Posterior cingulate gyrus (tissue), 11 donors: ENCODE measurements around the gene TP53TG5.
A peak's percentile ranks its signal among the peaks of the same experiment; 100 is the strongest.
"Not testable (repeated sequence)": the region's sequence is repeated elsewhere in the genome, so short reads cannot be mapped to it uniquely, and the experiment has no call there.

Source experiments
- DNase-seq, 10 donors: peaks; one replicate each; pipeline versions ENCODE4 v3.0.0 to v3.0.0-alpha.2; 2020 to 2021; ENCODE audit warnings: mixed read lengths in 3 of 10
- intact Hi-C: fragments of 100-400 bp; cut with DNase I; formaldehyde crosslinking; loops from one replicate; pipeline ENCODE4 v1.15.1; 2023

The TP53TG5 gene

DNA sequence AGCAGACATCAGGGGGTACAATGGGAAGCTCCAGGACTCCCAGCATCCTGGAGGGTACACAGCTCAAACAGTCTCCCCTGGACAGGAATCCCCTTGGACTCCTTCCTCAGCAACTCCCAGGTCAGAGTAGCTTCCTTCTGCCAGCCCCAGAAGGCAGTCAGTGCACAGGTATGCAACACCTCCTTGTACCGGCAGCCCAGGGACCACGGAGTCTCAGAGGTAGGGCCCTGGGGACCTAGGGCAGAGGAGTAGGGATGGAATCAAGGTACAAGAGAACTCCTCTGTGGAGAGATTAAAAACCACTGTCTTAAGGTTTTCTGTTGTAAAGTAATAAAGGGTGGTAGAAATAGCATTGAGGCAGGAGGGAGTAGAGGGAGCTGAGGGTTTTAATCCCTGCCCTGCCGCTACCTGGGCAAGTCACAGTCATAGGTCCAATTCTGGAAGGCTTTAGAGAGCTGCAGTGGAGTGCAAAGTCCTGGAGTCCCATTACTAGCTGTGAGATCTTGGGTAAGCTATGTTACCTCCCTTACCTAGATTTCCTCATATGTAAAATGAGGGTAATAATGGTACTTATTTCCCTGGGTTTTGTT is 7.5 kb downstream of the TP53TG5 start:
- no peak for DNase-seq
- intact Hi-C loops = loop anchor here (5.0 kb wide), 1 partner anchor 37 kb away; the partner anchor contains the start of gene DBNDD2

DNA sequence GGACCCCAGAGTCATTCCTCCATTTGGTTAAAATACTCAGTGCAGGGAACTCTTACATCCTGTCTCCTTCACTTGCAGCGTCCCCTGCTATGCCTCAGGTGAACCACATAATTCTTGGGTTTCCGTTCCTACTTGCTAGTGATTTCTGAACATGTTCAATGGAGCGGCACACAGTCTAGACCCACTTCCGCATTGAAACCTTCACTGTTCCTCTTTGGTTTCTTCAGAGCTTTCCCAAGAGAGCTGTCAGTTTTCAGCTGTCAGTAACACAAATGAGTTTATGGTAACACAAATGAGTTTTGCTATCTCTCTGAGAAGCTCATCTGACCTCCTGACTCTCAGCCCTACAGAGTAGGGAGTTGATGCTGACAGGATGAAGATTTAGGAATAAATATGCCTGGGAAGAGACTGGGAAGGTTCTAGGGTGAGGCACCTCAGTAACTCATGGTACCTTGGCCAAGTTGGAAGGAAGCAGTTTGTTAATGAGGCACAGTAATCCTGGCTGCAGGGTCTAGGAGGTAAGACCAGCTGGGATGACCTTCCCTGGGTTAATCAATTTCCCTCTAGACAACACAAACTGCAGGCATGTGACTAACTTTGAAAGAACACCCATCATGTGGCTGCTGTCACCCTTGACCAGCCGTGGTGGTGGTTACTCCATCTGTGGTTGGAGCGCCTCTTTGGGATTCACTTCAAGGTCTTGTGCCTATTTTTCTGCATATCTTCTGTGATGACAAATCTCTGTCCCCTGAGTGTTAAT is 9.7 kb downstream of the TP53TG5 start:
- intact Hi-C loops = no loop called here
- no peak for DNase-seq

DNA sequence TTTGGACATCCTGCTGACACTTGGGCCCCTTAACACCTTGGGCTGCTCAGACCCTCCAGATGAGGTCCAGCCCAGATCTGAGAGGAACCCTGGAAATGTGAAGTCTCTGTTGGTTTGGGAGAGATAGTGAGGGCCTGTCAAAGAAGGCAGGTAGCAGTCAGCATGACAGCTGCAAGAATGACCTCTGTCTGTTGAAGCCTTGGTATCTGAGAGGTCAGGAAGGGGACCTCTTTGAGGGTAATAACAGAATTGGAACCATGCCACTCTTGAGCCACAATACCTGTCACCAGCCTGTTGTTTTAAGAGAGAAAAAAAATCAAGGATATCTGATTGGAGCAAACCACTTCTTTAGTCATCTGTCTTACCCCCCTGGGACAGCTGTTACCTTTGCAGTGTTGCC is 11.0 kb downstream of the TP53TG5 start:
- intact Hi-C loops = no loop called here
- no peak for DNase-seq

DNA sequence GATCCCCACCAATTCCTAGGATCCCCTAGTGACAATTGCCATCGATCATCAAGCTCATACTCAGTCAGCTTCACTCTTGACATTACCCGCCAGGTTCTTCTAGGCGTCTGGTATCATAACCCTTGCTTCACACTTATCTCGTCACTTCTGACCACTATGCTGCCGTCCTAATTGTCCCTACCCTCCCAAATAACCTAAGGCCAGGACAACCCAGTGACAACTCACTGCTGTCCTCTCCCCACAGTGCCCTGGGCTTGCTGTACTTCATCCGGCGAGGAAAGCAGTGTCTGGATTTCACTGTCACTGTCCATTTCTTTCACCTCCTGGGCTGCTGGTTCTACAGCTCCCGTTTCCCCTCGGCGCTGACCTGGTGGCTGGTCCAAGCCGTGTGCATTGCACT is 11.5 kb downstream of the TP53TG5 start:
- intact Hi-C loops = no loop called here
- no peak for DNase-seq

DNA sequence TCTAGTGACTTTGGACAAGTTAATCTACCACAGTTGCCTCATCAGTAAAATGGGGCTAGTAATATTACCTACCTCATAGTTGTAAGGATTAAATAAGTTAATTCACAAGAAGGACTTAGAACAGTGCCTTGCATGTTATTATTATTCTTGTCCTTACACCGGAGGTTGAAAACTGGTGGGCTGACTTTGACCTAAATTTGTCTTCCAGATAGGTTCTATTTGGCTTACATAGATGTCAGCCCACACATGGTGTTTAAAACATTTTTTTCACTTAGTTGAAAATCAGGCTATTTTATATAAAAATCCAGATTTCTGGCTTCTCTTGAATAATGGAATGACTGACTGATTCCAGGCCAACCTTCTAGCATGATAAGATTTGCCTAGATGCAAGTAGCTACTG is 11.9 kb downstream of the TP53TG5 start:
- intact Hi-C loops = no loop called here

DNA sequence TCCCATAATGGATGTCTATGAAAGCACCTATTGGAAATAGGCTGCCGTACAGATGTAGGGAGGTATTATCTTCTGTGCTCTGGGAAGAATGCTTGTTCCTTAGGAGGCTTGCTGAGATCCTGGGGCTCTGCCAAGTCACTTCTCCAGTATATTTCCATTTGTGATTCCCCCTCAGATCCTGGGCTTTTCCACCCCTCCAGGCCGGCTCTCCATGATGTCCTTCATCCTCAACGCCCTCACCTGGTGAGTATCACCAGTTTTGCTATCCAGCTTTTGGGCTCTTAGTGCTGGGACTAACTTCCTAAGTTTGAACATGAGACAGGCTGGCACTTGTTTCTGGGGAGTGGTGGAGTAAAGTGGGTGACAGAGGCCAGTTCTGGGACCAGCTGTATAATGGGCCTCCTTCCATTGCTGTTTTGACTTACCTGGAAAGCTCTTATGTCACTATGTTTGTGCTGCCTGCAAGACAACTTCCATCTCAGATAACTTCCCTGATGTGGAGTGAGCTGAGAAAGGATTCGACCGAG is 12.6 kb downstream of the TP53TG5 start:
- intact Hi-C loops = no loop called here
- DNase-seq = no peak

More for the DNA sequence above, 11.9 kb downstream of the TP53TG5 start:
- DNase-seq = no peak

DNA sequence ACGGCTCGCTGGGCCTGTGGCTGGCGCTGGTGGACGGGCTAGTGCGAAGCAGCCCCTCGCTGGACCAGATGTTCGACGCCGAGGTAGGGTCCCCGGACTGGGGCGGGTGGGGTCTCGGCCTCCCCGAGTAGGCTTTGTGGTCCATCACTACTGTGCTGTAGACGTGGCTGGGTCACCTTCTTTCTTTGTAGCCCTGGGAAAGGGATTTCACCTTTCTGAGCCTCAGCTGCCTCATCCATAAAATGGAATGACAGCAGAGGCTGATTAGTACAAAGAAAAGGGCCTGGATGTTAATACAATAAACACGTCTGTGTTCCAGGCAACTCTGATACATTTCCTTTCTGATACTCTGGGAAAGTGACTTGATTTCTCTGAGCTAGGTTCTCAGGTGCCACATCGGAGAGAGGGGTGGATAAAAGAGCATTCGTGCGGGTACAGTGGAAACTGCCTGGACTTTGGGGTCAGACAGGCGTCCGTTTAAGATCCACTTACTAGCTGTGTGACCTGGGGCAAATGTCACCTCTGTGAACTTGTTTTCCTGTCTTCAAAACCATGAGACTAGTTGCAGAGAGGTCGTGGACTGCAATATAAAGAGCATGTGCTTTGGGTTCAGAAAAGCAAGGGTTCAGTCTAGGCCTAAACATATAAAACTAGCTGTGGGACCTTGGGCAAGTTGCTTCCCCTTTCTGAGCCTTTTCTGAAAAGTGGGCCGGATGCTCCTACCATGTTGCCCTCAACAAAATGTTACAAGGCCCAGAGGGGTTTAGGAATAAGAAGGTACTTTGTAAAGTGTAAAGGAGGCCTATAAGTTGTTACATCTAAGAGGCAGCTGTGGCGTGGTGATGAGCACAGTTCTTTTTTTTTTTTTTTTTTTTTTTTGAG is 14.3 kb downstream of the TP53TG5 start:
- intact Hi-C loops = loop anchor here (1.0 kb wide), 1 partner anchor 69 kb away; no protein-coding TSS in a partner anchor
- DNase-seq = no peak

DNA sequence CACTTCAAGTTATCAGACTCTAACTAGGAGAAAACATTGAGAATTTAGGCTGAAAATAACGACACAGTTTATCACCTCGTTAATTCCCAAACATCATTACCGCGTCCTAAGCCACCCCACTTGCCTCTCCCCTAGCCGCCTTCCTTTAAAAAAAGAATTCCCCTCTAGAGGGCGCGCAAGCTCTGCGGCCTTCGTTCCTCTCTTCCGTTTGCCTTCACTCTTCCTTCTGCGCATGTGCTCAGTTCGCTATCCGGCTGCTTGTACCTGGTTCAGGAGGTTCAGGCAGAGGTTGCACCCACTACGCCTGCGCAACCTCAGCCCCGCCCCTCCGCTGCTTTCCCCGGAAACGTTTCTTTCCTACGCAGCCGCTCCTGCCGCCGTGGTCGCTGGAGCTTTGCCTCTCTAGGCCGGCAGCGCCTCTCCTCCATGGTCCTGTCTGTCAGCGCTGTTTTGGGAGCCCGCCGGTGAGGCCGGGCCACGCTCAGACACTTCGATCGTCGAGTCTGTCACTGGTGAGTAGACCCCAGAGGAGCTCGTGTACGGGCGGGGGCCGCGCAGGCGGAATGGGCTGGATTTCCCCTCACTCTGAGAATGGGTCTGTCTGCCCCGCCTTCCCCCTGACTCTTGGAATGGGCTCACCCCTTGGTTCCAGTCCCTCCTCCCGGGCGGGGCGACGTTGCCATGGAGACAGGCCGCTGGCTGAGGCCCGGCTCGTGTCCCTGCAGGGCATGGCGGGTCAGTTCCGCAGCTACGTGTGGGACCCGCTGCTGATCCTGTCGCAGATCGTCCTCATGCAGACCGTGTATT is 15.1 kb downstream of the TP53TG5 start, which contains the start of gene SYS1:
SYS1 (plus strand) TSS at position 353 of the 807 bp plus-strand sequence; CDS start at position 729, 376 bp downstream.
- intact Hi-C loops = loop anchor here (1.0 kb wide), 1 partner anchor 70 kb away; no protein-coding TSS in a partner anchor
- DNase-seq = peak; percentile 95 to 99 (median 98)

DNA sequence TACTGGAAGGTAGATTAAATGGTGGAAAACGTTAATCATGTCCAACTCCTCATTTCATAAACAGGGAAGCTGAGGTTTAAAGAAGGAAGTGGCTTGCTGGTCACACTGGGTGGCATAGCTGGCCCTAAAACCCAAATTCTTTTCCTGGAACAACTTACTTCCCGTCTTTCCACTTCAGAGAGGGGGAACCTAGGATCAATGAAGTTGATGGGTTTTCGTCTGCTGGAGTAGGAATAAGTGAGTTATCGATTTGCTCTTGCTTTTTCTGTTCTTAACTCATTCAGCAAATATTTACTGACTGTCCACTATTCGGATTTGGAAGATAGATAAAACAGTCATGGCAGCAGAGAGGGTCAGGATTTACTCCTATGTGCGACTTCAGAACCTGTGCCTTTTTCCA is 16.3 kb downstream of the TP53TG5 start:
- intact Hi-C loops = no loop called here
- DNase-seq = no peak

DNA sequence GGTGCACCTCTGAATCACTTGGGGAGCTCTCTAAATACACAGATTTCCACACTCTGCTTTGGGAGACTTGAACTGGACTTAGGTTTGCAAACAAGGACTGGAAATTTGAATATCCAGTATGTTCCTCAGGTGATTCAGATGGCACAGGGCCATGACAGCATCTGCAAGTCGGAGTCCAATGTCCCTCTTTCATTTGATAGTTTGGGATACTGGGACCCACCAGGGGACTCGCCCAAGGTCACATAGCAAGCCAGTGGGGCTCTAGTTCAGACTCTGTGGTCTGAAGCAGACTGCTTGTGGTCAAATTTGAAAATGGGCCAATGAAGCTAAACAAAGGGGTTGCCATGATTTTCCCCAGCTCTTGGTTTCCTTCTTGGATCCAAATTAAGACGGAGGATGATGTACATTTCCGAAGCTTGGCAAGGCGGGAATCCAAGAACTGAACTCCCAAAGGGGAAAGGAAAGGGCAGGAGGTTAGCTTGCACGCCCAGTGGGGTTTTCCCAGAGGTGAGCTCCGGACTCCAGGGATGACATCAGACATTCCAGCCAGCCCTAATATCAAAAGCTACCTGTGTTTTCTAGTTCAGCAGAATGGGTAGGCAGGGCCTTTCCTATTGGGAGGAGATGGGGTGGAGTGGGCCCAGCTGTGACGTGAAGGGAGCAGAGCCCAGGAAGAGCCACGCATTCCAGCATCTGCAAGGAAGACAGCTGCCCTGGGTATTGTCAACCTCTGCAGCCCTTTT is 18.5 kb downstream of the TP53TG5 start:
- intact Hi-C loops = no loop called here

DNA sequence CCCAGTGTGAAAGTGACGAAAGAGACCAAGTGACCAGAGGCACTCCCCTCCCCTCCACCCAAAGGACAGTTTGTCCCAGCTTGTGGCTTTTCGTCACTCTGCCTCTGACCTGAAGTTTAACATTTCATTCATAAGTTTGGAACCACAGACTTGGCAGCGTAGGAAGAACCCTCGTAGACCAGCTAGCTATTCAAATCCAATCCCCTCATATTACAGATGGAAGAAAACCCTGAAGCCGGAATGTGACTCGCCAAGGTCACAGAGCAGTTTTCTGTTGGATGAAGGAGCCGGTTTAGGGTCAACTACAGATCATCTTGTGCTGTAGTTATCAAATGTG is 19.1 kb downstream of the TP53TG5 start:
- no peak for DNase-seq

More for the DNA sequence above, 18.5 kb downstream of the TP53TG5 start:
- DNase-seq = no peak

DNA sequence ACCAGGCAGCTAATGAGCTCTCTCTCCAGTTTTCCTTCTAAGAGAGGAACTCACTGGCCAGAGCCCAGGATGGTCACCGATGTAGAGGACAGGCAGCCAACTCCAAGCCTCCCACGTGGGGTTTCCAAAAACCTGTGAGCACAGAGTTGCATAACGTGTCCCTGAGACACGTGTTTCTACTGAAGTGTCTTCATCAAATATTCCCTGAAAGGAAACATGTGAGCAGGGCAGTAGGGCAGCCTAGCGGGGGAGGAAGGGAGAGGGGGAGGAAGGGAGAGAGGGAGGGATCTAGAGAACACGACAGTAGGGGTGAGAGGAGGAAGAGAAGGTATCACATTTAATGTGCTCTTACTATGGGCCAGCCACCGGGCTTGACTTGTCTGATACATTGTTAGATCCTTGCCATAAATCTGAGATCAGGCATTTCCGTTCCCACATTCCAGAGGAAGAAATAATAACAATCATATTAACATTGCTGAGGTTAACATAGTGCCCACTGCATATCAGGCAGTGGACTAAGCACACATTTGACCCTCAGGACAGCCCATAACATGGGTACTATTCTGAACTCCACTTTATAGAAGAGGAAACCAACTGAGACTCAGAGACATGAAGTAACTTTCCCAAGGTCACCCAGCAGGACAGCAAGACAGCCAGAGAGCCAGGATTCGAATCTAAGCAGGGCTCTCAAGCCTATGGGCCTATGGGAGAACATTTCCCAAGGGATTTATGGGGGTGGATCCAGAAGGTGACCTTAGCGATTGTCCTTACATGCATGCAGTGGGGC is 19.6 kb downstream of the TP53TG5 start:
- peak; percentile 39 to 94 (median 72) for DNase-seq

More for the DNA sequence above, 19.1 kb downstream of the TP53TG5 start:
- intact Hi-C loops = no loop called here

DNA sequence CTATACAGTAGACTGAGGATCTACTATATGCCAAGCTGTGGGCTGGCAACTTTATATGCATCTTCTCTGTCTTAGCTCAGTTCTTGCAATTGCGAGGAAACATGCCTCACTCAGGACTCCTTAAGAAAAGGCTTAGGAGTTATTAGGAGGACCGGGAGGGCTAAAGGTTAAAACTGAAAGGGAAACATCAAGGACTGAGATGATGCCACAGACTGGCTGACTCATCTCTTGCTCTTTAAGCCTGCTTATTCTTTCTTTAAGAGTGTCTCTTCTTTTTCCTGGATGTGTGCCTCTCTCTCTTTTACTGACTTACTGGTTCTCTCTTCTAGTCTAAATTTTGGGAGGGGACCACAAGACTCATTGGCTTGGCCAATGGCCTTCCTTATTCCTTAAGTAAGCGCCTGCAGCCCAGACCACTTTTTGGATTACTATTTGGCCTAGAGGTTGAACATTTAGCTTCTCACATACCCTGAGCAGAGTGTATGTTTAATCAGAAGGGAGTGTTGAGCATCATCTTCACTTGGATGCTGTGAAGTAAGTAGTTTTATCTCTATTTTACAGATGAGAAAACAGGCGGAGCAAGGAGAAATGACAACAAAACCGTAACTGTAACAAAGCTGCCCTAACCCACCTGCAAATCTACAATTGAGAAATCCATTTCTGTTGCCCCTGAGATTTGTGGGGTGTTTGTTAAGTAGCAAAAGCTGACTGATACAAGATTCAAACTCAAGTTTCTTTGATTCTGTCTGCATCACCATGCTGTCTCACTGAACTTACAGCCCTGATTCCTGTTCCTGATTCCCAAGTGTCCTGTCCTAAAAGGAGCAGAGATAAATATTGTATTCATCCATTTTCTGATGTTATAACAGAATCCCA is 22.7 kb downstream of the TP53TG5 start:
- intact Hi-C loops = no loop called here
- DNase-seq = no peak

More for the DNA sequence above, 19.6 kb downstream of the TP53TG5 start:
- intact Hi-C loops = no loop called here

DNA sequence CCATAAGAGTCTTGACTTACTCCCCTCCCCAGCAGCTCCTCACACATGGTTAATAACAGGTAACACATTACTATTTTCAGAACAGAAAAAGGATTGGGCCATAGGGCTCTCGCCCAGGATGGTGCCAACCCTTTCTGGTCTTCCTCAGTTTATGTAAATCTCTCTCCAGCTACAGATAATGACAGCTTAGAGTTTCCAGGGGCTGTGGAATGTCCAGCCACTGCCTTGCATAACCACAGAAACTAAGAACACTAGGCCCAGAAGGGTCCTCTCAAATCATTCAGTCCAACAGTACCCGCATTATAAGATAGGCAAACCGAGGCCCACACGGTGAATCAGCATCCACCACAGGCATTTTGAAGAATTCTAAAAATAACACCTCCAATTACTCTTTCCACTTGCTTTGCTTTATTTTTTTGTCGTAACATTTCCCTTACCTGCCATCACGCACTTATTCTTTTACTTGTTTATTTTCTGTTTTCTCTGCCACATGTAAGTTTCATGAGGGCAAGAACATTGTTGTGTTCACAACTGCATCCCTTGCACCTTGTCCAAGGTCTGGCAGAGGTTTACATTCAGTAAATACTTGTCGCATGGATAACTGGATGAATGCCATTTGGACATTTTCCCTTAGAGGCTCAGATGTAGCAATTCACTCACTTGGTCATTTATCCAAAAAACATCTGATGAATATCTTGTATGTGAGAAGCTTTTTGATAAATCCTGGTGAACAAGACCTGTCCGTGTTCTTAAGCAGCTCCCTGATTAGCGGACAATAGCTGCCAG is 23.5 kb downstream of the TP53TG5 start:
- no peak for DNase-seq
- intact Hi-C loops = no loop called here

DNA sequence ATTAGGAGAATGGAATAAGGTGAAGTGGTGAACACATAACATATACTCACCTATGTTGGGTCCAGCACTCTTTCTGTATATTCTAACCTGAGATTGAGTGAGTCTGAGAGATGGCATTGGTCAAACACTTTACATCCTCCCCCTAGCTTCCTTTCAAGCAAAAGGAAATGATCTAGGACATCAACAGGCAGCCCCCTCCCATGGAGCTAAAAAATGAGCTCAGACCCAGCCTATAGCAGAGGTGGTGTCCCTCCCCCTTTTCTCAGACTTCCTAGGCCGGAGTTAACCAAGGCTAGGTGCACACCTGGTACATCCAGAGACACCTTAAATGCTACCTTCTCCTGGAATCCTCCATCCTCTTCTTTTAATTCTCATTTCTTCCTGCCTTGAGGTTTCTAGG is 24.4 kb downstream of the TP53TG5 start:
- DNase-seq = no peak
- intact Hi-C loops = no loop called here

DNA sequence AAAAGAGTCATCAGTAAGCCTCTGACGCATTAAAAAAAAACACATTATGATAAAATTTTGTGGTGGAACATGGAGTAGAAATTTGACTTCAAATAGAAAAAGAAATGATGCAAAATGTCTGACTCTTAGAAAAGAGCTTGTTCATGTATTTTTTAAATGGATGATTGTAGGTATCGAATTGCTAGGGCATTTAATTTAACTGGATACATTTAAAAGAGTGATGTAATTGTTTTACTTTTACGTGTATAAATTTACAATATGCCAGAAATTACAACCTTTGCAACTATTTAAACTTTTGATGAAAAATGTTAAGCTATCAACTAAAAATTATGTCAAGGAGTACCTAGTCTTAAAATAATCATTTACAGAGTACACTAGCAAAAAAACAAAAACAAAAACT is 25.4 kb downstream of the TP53TG5 start:
- DNase-seq = no peak
- intact Hi-C loops = no loop called here

DNA sequence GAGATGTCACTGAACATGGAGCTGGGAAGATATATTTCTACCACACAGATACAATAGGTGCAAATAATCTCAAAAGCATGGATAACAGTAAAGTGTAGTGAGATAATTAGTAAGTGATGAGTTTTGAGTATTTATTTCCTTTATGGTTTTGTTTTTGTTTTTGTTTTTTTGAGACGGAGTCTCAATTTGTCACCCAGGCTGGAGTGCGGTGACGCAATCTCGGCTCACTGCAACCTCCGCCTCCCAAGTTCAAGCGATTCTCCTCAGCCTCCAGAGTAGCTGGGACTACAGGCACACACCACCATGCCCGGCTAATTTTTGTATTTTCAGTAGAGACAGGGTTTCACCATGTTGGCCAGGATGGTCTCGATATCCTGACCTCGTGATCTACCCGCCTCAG is 27.3 kb downstream of the TP53TG5 start:
- DNase-seq, intact Hi-C loops: not testable (repeated sequence)
